Endothelial cell (in vitro differentiated cells): Measurements from ENCODE around the gene AIRE. TPM values are rescaled to one million over a fixed set of nuclear protein-coding genes. Genes with fewer than 3 reads are reported as not detected.

Experiments
- DNase-seq: peaks from one replicate; pipeline ENCODE4 v3.0.0; 2021; ENCODE audit warnings: low spot score
- H3K27ac Mint-ChIP-seq: one replicate; pipeline ENCODE4 v1.8.0; 2021; ENCODE audit warnings: mixed read lengths, inconsistent platforms; ENCODE audit not compliant: unreplicated experiment
- H3K27me3 Mint-ChIP-seq: one replicate; pipeline ENCODE4 v1.8.0; 2021; ENCODE audit warnings: mild to moderate bottlenecking, moderate library complexity, mixed read lengths, inconsistent platforms; ENCODE audit not compliant: unreplicated experiment
- H3K36me3 Mint-ChIP-seq: one replicate; pipeline ENCODE4 v1.8.0; 2021; ENCODE audit warnings: mild to moderate bottlenecking, low read depth, mixed read lengths, inconsistent platforms; ENCODE audit not compliant: unreplicated experiment
- H3K4me1 Mint-ChIP-seq: one replicate; pipeline ENCODE4 v1.8.0; 2021; ENCODE audit warnings: mild to moderate bottlenecking, mixed read lengths, inconsistent platforms; ENCODE audit not compliant: unreplicated experiment
- H3K4me3 Mint-ChIP-seq: one replicate; pipeline ENCODE4 v1.8.0; 2021; ENCODE audit warnings: mild to moderate bottlenecking, mixed read lengths, inconsistent platforms; ENCODE audit not compliant: unreplicated experiment
- H3K9me3 Mint-ChIP-seq: one replicate; pipeline ENCODE4 v1.8.0; 2021; ENCODE audit warnings: mixed read lengths, inconsistent platforms; ENCODE audit not compliant: unreplicated experiment
- total RNA-seq: library from RNA; stranded (reverse); fragmentation: NEBNext Ultra II Directional; extraction: Animal tissue kit (Norgen Biotek cat#: 25700); gene quantifications from one replicate; pipeline ENCODE4 v1.2.1, GENCODE V29; 2021; ENCODE audit not compliant: unreplicated experiment
- TF ChIP-seq, protein P1 (sequence below): fragments of 200-600 bp; sonication (generic); IDR thresholded peaks from one replicate; pipeline ENCODE4 v1.5.0; 2021; ENCODE audit warnings: antibody characterized with exemption; ENCODE audit not compliant: unreplicated experiment

AIRE gene
- total RNA-seq, 1 donor from 2014 or later: not detected

GRCh38 chr21:44260066-44260465, 25.6 kb upstream of the AIRE start:
- Mint-ChIP-seq H3K9me3 (no peaks in the 10 kb centered on the region), H3K27me3 (no peaks in the 10 kb centered on the region), H3K4me1 (no peaks in the 10 kb centered on the region), H3K27ac (no peak overlapping the region), H3K36me3 (no peaks in the 10 kb centered on the region), H3K4me3 (no peak overlapping the region)
- no peak for DNase-seq
- TF ChIP-seq, protein P1, sequence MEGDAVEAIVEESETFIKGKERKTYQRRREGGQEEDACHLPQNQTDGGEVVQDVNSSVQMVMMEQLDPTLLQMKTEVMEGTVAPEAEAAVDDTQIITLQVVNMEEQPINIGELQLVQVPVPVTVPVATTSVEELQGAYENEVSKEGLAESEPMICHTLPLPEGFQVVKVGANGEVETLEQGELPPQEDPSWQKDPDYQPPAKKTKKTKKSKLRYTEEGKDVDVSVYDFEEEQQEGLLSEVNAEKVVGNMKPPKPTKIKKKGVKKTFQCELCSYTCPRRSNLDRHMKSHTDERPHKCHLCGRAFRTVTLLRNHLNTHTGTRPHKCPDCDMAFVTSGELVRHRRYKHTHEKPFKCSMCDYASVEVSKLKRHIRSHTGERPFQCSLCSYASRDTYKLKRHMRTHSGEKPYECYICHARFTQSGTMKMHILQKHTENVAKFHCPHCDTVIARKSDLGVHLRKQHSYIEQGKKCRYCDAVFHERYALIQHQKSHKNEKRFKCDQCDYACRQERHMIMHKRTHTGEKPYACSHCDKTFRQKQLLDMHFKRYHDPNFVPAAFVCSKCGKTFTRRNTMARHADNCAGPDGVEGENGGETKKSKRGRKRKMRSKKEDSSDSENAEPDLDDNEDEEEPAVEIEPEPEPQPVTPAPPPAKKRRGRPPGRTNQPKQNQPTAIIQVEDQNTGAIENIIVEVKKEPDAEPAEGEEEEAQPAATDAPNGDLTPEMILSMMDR: no peak

DNA sequence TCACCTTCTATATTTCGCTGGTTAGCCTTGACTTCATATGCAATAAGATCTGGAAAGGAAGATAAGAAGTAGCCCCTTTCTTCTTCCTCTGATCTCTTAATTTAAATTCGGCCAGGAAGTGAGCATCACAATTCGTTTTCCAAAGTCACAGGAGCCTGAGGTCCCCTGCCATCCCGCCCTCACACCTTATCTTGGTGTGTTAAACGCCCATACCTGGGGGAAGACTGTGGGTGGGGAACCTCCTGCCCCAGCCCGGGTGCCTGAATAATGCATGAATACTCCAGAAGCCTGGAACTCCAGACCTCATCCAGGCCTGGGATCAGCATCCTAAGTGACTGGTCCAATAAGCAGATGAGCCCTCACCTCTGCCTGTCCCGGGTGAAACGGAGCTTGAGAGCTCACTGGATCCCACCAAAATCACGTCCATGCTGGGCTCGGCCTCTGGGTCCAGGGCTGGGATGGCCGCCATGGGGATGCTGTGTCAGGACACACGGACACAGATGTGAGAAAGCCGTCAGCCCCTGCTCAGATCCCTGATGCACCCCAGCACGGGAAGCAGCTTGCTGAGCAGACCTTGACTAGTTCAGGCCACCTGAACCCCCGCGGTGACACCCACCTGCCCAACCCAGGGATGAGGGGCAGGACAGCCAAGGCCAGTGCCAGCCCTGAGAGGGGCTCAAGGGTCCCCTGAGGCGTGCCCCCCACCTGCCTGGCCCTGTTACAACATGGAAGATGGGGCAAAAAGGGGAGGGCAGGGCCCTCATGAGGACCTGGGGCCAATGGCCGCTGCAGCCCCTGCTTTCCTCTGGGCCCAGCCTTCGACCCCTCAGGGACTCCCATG, 24.7 kb upstream of the AIRE start:
- Mint-ChIP-seq H3K4me1 (no peaks in the 10 kb centered on the region), H3K9me3 (no peaks in the 10 kb centered on the region)

DNA sequence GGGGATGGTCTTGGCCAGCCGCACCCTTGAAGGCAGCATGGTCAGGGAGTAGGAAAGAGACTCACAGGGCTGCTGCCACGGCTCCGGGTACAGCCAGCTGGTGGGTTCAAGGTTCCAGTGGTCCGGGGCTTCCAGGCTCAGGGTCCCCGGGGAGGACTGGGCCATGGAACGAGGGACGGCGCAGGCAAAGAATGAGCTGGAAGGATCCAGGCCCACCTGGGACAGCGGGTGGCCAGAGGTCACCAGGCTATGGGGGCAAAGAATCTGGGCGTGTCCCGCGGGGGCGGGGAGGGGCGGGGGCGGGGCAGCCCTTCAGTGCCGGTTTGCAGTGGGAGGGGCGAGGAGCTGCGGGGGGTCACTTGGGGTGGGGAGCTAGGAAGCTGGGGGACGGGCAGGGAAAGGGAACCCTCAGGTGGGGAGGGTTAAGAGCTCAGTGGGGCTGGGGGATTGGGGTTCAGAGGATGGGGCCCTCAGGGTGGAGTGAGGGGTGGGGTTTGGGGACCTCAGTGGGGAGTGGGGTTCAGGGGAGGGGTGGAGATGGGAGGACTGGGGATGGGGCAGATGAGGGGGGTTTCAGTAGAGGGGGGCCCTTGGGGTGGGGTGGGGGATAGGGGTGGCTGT, 23.9 kb upstream of the AIRE start, which contains the start of gene DNMT3L:
TSS of gene DNMT3L (minus strand) at position 223 of the 621 bp plus-strand sequence. CDS start 638 bp downstream, outside the sequence.
- Mint-ChIP-seq H3K27ac (no peak within 1 kb of the TSS), H3K27me3 (no peaks in the 10 kb centered on the region), H3K9me3 (no peaks in the 10 kb centered on the region), H3K36me3 (no peaks in the 10 kb centered on the region), H3K4me3 (no peak within 1 kb of the TSS), H3K4me1 (no peaks in the 10 kb centered on the region)
- no peak for DNase-seq
- TF ChIP-seq, protein P1: no peak

More for the DNA sequence above, 24.7 kb upstream of the AIRE start:
- H3K4me3 Mint-ChIP-seq: no peak overlapping the region
- H3K27ac Mint-ChIP-seq: no peak overlapping the region
- TF ChIP-seq, protein P1: no peak
- no peaks in the 10 kb centered on the region for H3K27me3 Mint-ChIP-seq
- no peak for DNase-seq
- no peaks in the 10 kb centered on the region for H3K36me3 Mint-ChIP-seq

- DNase-seq: no peak
- no peak overlapping the region for H3K27ac Mint-ChIP-seq
- no peak overlapping the region for H3K4me3 Mint-ChIP-seq
- H3K4me1 Mint-ChIP-seq: no peaks in the 10 kb centered on the region
- no peaks in the 10 kb centered on the region for H3K27me3 Mint-ChIP-seq
- TF ChIP-seq, protein P1: no peak
- no peaks in the 10 kb centered on the region for H3K9me3 Mint-ChIP-seq
- no peaks in the 10 kb centered on the region for H3K36me3 Mint-ChIP-seq
These were observed 23.2 kb upstream of the AIRE start for GRCh38 chr21:44262338-44263056.
